Activated T-cell treated with anti-CD3 and anti-CD28 coated beads for 24 hours (primary cell): Measurements from ENCODE around the gene RNF144A.

ENCODE experiments used
- DNase-seq: peaks from one replicate; pipeline ENCODE4 v3.0.0-alpha.2; 2020; ENCODE audit warnings: low read depth

Gene RNF144A

DNA sequence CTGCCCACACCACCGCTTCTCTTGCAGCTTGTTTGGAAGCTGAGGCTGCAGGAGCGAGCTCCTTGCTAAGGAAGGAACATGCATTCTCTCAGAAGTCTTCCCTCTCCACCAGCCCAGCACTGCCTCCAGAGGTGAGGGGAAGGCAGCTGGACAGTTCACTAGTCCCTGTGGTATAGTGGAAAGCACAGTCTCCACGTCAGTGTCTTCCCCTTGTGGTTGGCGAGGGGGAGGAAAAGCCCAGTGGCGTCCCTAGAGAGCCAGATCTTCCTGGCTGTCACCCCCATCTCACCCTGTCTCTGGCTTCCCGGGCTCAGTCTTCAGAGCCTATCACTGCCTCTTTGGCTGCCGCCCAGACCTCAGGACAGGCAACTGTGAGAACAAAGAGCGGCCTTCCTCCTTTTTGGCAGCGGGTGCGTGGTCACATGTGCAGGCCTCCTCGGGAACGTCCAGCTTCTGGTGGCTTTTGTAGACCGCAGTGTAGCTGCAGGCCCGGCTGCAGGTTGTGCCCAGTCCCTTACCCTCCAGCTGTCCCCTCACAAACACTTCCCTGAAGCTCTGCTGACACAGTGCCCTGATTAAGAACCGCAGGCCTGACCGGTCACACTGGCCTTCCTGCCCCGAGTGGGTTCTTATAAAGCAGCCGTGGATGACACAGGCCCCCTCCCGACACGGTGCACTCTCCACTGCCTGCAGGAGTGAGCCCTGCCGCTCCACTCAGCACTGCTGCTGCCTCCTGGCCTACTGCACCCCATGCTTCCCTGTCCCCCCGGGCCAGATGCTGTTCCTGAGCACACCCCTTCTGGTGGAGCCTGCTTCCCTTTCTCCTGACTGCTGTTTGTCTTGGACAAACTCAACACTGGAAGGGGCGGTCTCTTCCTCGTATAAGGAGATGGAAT is 90.9 kb downstream of the RNF144A start:
- no peak for DNase-seq

DNA sequence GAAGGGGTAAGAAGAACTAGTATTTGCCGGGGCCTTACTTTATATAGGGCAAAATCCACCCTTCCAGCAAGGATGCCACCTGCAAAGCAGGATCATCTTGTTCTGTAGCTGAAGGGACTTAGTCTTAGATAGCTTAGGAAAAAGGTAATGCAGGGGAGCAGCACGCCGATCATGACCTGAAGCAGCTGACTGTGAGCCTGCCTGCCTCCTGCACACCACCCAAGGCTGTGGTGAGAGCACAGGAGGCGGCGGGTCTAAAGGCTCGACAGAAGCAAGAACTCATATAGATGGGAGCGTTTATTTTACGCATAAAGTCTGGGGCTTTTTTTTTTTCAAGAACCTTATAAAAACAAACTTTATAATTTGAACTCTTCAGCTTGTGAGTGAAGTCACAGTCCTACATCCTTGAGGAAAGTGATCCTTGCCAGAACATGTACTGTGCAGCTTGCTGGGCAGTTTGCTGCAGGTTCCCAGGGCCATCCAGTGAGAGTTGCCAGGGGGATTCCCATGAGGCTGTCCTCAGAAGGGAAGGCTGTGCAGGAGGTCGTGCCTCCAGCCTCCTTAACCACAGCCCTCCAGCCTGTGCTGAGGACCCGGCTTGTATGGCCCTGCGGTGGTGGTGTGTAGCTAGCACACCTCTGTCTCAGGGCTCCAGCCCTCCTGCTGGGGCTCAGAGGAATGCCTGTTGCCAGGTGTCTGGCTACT is 92.1 kb downstream of the RNF144A start:
- no peak for DNase-seq

DNA sequence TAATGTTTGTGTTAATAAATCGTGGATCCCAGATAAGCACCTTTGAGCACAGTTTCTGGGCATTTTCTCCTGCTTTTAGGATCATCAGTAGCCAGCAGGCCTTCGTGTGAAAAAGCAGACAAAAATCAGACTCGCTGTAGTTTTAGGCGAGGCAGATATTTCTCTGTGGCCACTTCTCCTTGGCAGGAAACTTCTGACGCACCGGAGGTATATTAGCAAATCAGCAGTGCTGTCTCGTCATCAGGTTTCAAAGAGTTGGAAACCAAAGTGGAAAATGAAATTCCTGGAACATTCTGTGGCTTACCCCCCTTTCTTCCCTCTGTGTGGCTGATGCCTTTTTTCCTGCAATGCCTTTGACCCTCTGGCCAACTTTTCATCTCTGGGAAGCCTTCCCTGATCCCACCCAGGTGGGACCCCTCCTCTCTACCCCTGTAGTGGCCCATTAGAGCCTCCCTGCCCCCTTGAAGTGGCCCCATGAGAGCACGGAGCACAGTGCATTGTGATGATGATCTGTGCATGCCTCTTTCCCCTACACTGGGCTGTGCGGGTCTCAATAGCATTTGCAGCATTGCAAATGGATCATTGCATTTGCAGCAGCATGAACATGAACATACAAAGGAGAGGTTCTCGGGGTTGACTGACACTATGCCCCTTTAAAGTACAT is 93.3 kb downstream of the RNF144A start:
- no peak for DNase-seq

DNA sequence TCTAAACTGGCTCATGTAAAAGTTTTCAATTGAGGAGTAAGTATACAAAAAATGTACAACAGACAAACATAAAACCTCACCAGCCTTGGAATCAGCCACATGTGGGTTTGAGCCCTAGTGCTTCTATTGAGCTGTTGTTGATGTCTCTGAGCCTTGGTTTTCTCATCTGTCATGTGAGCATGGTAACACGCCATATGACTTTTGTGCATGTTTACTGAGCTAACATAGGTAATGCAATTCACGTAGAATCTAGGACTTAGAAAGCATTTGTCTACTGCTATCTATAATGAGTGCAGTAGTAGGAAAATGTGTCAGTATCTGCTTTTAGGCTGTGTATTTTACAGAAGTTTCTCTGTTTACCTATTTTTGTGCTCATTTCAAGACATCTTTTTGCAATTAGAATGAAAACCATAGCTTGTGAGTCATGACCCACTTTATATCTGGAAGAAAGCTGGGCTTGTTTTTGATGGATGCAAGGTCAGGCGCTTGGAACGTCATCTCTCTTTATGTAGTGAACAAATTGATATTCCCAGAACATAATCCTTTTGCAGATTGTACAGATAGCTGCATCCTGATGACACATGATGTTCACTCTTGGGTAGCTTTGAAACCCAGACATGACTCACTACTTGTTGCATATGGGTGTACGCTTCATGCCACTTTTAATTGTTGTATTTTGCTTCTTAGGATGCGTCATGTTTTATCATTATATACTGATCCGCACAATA is 94.3 kb downstream of the RNF144A start:
- DNase-seq = no peak

DNA sequence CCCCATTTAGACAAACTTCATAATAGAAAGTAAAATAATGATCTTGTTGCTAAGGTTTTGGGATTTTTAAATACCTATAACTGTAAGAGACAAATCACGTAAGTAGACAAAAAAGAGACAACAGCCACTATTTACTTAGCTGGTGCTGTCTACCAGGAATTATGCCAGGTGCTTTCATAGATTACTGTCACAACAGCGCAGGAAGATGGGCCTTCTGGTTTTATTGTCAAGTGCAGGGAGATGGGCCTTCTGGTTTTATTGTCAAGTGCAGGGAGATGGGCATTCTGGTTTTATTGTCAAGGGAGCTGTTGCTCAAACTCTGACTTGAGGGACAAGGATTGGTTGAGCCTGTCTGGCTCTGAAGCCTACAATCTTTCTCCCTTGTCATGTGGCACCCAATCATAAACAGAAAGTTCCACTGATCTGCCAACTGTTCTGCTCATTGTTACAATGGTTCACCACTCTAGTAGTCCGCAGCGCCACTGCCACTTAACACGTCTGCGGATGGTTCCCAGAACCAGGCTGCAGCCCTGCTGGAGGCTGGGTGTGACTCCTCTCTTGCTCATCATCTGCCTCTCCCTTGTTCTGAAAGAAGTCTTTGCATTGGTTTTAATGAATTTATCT is 95.0 kb downstream of the RNF144A start:
- no peak for DNase-seq

DNA sequence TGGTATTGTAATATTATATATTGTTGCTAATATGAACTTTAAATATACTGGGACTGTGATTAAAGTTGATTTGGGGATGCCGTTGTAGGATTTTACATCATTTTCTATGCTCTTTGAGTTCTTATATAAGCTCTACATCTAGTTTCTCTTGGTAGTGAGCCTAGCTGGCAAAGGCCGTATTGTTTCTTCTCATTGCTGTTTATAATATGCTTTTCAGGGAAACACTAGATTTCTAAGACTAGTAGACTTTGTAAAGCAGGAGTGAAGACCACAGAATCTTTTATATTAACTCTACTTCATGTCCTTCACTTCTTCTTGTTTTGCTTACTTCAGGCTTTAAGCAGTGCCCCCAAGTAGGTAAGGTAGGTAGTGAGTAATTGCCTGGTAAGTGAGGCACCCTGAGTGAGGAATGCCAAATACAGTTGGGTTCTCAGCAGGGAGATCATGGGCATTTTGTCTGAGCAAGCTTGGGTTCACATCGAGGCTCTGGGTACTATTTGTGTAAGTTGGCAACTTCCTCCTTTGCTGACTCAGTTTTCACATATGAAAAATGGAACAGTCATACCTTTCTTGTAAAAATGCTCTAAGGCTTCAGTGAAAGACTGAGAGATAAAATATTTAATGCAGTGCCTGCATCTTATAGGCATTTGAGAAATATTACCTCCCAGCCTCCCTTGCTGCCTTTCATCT is 96.4 kb downstream of the RNF144A start:
- no peak for DNase-seq

DNA sequence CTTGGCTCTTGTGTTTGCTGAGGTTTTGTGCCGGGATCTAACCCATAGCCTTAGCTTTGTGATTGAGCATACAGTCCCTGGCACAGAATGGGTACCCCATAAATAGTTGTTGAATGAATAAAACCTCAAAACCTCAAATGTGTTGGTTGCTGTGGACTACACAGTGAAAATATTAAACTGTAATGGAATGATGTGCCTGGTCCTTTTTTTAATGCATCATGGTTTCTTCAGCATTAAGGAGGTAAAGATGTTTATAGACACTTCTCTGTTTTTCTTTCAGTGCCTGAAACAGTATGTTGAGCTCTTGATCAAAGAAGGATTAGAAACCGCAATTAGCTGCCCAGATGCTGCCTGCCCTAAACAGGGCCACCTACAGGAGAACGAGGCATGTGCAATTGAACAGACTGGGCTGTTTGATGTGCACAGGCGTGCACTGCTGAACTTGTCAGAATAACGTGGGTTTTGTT is 97.0 kb downstream of the RNF144A start:
- DNase-seq = no peak

DNA sequence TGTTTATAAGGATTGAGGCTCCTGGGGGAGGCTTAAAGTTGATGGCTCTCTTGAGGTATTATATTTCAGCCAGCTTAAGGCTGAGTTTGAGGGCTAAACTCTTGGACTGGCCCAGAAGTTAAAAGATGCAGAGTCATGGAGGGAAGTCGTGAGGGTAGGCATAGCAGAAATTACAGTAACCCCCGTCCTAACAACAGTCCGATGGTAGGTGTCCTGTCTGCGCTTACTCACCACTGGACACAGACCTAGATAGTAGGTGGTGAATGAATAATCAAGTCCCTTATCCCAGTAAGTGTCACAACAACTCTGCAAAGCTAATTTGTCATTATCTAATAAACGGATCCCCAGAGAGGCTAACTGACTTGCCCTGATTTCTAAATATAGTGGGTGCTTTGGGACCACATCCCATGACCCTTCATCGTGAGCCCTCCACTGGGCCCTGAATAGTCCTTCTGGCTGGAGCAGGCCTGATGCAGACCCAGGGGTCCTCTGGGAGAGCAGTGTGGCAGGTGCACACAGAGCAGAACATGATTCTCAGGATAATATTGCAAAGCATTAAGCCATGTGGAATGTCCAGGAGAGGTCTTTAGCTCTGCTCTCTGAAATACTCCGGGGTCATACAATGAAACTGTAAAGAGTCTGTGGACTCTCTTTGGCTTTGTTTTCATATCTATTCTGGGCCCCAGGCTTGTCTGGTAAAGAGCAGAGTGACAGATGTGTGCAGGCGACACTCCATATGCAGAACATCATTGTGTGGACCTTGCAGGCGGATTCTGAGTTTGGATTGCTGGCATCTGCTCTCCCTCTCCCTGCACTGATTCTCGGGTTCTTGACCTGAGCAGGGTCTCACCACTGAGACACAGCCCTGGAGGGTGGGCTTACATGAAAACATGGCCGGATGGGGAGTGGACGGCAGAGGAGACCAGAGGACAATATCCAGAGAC is 98.1 kb downstream of the RNF144A start:
- DNase-seq = no peak

DNA sequence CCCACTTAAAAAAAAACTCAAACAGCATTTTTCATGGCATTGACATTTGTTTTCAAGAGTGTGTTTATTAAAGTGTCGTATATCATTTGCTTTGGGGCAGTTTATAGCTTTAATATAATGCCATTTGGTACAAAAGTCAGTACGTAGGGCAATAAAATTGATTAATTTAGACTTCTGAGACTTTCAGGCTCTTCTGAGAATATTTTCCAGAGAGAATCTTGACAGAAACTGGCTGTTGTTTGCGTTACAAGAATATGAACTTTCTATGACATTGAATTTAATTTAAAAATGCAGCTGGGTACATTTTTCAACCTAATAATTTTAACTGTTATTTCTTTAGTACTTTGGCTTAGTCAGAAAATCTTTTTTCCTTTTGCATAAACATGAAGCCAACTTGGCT is 98.9 kb downstream of the RNF144A start:
- DNase-seq = no peak

DNA sequence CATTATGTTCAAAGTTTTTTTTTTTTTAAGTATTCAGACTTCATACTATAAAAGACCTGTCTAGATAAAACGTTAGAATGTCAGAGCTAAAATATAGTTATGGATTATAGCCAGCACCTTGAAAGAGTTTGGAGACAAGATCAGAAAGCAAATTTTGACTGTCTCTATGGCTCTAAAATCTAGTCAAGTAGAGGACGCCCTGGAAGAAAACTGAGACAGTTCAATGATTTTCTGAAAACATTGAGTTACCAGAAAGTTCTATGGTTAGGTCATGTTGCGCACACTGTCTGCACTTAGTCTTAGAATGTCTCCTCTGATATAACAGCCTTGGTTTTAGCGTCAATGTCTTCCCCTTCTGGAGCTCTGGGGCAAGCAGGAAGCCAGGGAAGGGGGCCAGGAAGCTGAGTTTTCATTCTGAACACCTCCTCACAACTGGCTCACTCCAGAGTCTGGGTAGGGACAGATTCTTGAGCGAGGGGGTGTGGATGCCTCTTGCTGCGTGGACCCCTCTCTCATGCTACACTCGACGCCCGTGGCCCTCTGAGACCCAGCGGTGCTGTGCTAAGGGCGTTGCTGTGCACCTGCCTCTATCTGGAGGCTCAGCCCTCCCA is 99.5 kb downstream of the RNF144A start:
- DNase-seq = no peak

DNA sequence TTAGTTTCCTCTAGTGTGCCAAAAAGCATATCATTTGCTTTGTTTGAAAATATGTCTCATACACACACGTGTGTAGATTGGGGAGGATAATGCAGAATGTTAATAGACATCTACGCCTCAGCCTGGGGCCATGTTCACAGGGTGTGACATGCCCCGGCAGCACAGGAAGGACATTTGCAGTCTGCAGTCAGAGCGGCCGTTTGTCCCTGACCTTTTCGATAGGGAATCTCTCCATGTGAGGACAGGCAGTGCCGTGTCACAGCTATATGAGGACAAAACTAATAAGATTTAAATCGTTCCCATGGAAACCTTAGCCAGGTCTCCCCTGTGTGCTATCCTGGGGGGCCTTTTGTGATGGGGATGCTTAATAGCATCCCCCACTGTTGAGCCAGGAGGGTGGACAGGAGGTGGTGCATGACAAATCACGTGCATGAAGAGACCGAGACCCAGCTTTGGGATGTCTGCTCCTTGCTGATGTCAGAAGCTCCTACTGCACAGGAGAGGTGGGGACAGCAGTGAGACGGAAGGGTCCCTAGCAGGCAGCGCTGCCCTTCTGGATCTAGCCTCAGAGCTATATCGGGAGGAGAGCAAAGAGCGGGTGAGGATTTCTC is 100.6 kb downstream of the RNF144A start:
- DNase-seq = no peak

DNA sequence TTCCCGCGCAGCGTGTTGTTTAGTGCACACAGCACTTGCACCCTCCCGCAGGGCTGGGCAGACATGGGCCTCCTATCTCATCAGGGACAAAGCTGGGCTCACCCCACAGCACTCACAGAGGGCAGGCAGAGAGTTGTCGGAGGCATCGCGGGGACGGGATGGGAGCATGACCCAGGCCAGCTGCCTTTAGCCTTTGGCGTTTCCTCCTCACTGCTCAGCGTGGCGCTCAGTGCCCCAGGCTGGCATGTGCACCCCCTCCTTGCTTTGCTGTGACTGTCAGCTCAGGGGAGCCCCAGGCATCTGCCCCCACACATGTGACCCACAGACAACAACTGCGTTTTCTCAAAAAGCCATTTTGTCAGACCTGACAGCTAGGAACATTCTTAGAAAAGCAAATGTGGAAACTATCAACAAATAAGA is 101.1 kb downstream of the RNF144A start:
- no peak for DNase-seq

DNA sequence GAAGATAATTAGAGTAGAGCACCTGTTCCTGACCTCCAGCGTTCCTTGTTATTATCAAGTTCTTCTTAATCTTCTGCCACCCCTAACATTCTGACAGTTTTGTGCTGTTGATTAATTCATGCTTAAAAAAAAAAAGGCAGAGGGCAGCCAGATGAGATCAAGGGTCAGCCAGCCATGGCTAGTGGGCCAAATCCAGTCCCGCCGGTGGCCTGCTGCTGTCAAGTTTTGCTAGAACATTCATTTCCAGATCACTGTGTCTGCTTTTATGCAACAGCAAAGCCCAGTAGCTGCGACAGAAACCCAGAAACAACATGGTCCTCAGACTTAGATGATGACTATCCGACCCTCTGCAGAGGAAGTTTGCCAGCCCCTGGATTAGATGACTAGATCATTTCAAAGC is 101.6 kb downstream of the RNF144A start:
- no peak for DNase-seq

DNA sequence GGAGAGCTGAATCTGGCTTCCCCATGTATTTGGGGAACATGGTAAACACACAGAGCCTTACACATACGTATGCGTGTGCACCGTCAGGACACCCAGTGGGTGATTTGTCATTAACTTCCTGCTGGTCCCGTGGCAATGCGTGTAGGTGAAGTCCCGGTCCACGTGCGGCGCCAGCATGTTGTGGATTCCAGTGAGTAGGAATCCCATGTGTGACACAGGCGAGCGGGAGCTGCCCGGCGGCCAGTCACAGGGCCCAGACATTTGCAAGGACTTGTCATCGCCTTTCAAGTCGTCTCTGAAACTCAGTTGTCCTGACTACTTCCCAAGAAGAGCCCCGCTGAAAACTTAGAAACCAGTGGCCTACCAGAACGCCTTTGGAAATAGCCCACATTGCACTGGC is 102.0 kb downstream of the RNF144A start:
- no peak for DNase-seq

DNA sequence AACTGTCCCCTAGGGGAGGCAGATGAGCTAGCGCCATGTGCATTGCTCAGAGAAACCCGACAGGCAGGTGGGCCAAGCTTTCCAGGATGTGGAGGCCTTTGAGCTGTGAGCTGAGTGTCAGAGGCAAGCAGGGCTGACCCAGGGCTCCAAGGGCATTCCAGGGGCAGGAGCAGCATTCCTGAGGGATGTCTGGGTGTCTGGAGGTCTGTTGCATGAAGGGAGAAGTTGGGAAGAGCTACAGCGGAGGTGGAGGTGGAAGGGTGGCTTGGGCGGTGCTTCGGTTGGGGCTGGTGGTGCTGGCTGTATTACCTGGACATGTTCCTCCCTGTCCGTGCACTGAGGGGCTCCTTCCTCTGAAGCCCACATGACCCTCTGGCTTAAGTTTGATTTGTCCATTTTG is 102.8 kb downstream of the RNF144A start:
- no peak for DNase-seq

DNA sequence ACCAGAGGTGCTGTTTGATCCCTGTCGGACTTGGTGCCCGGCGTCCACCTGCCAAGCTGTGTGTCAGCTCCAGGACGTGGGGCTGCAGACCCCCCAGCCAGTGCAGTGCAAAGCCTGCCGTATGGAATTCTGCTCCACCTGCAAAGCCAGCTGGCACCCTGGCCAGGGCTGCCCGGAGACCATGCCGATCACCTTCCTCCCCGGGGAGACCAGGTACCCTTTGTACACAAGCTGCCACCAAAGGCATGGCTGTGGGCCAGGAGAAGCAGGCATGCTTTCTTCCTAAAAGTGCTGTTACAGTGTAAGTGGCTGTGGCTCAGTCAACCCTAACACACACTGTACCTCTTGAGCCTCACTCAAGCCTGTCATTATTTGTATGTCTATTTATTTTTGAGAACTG is 103.3 kb downstream of the RNF144A start:
- no peak for DNase-seq

DNA sequence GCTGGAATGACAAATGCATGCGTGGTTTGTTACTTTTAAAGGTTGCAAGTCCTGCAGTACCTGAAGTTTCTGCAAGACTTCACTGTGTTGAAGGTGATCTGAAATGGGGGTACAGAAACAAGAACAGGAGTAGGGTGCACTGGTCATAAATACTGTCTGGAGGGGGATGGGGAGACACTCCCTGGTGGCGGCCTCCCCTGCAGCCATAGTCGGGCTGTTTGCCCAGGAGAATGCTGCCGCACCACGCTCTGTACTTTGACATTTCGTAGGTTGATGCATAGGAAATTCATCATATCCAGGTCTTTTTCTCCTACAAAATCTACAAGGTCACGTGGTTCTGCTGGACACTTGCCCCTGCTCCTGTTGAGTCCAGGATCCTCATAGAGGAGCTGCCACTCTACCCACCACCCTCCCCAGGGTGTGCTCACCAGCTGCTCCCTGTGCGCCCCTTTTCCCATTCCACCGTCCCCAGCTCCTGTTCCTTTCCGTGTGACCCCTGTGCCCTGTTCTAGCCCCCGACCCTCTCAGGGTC is 103.8 kb downstream of the RNF144A start:
- DNase-seq = no peak

DNA sequence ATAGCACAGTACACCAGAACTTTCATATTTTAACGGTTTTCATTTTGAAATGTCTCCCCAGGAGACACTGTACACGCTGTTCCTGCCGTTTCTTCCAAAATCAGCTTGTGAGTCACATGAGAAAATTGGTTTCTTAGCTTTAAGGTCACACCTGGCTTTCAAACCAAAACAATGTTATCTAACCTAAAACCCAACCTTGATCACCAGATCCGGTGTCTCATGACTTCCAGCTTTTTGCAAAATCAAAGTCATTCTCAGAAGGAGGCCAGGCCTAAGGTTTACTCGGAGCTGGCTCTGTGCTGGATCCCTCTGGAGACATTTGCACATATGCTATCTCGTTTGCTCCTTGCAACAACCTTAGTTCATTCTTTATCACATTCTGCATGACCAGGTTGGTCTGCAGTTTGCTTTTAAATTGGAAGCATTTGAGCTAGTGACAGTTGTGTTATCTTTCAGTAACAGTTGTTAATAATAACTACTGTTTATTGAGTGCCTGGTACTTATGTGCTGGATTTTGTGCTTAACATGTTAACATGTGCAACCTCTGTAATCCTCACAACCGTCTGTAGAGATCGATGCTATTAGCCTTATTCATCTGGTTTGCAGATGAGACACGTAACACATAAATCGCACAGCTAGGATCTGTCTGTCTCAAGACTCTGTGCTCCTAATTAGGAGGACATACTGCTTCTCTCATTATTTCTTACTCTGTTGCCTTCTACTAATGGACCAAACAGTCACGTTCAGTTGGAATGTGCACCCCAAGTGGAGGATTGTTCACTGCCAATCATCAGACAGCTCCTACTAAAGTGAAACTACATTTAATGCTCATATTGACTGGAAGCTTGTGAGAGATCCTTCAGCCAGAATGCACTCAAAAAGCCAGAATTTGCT is 105.5 kb downstream of the RNF144A start:
- DNase-seq = no peak
